Osteocyte (in vitro differentiated cells): ENCODE measurements around the gene IGFL4. TPM values are rescaled to one million over a fixed set of nuclear protein-coding genes. Genes with fewer than 3 reads are reported as not detected.

Experiments used
- DNase-seq: peaks from one replicate; pipeline ENCODE4 v3.0.0; 2021; ENCODE audit warnings: mixed read lengths; ENCODE audit not compliant: unreplicated experiment; ENCODE audit errors: extremely low spot score
- H3K27ac Mint-ChIP-seq: one replicate; pipeline ENCODE4 v1.8.0; 2021; ENCODE audit warnings: mild to moderate bottlenecking, mixed read lengths; ENCODE audit not compliant: unreplicated experiment
- H3K27me3 Mint-ChIP-seq: one replicate; pipeline ENCODE4 v1.8.0; 2021; ENCODE audit warnings: mixed read lengths; ENCODE audit not compliant: unreplicated experiment
- H3K36me3 Mint-ChIP-seq: one replicate; pipeline ENCODE4 v1.8.0; 2021; ENCODE audit warnings: mixed read lengths; ENCODE audit not compliant: unreplicated experiment
- H3K4me1 Mint-ChIP-seq: one replicate; pipeline ENCODE4 v1.8.0; 2021; ENCODE audit warnings: mixed read lengths; ENCODE audit not compliant: unreplicated experiment
- H3K4me3 Mint-ChIP-seq: one replicate; pipeline ENCODE4 v1.8.0; 2021; ENCODE audit warnings: mild to moderate bottlenecking, moderate library complexity, mixed read lengths; ENCODE audit not compliant: unreplicated experiment
- H3K9me3 Mint-ChIP-seq: one replicate; pipeline ENCODE4 v1.8.0; 2021; ENCODE audit warnings: mixed read lengths; ENCODE audit not compliant: unreplicated experiment
- microRNA-seq: library from miRNA; unstranded; fragments of <30 nt; microRNA quantifications from one replicate; pipeline ENCODE4 v1.1.0, GENCODE V29; 2020; ENCODE audit not compliant: unreplicated experiment
- total RNA-seq: library from RNA; stranded (reverse); gene quantifications from 2 replicates; pipeline ENCODE4 v1.2.1, GENCODE V29; 2021
- TF ChIP-seq, protein P1 (sequence below): fragments of 200-600 bp; sonication (generic); IDR thresholded peaks from 2 replicates; pipeline ENCODE4 v1.5.0; 2021; ENCODE audit warnings: antibody characterized with exemption, mild to moderate bottlenecking, moderate library complexity

IGFL4 gene
- total RNA-seq, 1 donor from 2014 or later: not detected

DNA sequence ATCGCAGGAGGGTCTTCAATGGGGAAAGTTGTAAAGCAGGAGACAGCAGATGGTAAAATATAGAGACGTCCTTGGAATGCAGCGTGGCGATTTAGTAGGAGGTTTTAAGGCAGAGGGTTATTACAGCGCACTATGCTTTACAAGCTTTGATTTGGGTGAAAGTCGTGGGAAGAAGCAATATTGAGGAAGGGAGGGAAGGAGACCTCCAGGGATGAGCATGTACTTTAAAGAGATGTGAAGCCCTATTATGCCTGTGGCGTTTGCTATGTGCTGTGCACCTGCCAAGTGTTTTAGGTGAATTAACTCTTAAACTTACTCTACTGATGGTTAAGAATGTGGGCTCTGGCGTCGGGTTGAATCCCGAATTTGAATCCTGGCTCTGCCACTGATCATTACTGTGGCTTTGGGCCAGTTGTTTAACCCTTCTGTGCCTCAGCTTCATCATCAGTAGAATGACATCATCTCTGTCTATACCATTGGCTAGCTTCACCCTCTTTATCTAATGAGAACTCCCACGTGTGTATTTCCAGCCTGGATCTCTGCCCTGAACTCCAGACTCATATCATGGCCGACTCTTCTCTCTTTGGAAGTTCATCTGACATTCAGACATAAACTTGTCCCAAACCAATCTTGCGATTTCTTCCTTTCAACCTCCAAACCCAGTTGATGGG is 45.0 kb downstream of the IGFL4 start:
- TF ChIP-seq, protein P1, sequence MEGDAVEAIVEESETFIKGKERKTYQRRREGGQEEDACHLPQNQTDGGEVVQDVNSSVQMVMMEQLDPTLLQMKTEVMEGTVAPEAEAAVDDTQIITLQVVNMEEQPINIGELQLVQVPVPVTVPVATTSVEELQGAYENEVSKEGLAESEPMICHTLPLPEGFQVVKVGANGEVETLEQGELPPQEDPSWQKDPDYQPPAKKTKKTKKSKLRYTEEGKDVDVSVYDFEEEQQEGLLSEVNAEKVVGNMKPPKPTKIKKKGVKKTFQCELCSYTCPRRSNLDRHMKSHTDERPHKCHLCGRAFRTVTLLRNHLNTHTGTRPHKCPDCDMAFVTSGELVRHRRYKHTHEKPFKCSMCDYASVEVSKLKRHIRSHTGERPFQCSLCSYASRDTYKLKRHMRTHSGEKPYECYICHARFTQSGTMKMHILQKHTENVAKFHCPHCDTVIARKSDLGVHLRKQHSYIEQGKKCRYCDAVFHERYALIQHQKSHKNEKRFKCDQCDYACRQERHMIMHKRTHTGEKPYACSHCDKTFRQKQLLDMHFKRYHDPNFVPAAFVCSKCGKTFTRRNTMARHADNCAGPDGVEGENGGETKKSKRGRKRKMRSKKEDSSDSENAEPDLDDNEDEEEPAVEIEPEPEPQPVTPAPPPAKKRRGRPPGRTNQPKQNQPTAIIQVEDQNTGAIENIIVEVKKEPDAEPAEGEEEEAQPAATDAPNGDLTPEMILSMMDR: no peak
- H3K4me3 Mint-ChIP-seq: no peak overlapping the region
- peaks cover 11% of the 10 kb centered on the region for H3K27me3 Mint-ChIP-seq
- H3K4me1 Mint-ChIP-seq: peaks cover 24% of the 10 kb centered on the region
- H3K27ac Mint-ChIP-seq: no peak overlapping the region
- no peak for DNase-seq
- no peaks in the 10 kb centered on the region for H3K9me3 Mint-ChIP-seq
- no peaks in the 10 kb centered on the region for H3K36me3 Mint-ChIP-seq

DNA sequence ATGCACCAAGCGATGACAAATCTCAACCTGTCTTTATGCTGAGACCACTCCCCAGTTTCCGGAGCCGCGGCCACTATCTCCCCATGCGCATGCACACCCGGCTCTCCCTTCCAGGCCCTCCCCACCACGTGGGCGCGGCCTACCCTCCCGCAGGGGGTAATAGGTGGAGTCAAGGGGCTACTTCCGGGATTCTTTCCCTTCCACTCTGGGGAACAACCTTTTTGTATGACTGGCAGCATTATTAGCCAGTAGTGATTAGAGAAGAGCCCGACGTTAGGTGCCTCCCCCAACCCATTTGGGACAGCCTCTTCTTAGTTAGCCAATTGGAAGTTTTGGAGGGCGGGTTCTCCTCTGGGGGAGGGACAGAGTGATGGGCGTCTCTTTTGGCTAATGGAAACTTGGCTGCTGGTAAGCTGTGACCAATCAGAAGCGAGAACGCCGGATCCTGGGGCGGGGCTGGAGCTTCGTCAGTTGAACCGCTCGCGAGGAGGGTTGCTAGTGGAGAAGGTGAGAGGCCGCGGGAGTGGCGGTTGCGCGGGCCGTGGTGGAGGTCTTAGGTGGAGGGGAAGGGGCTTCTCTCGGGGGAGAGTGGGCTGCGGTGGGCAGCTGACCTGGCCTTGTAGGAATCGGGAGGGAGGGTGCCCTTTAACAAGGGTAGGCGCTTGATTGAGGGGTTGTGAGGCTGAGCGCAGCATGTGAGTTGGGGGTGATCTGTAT is 45.6 kb downstream of the IGFL4 start, which contains the start of gene CCDC61:
TSS of gene CCDC61 (plus strand) at position 470 of the 717 bp plus-strand sequence. CDS start 7,552 bp downstream, outside the sequence.
- H3K36me3 Mint-ChIP-seq: no peaks in the 10 kb centered on the region
- no peaks in the 10 kb centered on the region for H3K9me3 Mint-ChIP-seq
- H3K4me1 Mint-ChIP-seq: peaks cover 19% of the 10 kb centered on the region
- H3K27ac Mint-ChIP-seq: no peak within 1 kb of the TSS
- TF ChIP-seq, protein P1: no peak
- H3K4me3 Mint-ChIP-seq: no peak within 1 kb of the TSS
- H3K27me3 Mint-ChIP-seq: peaks cover 13% of the 10 kb centered on the region
- peak; percentile 98 for DNase-seq

GRCh38 chr19:45994456-45994997 is 46.3 kb downstream of the IGFL4 start:
- Mint-ChIP-seq H3K4me1 (peaks cover 13% of the 10 kb centered on the region), H3K9me3 (no peaks in the 10 kb centered on the region), H3K27ac (no peak overlapping the region), H3K4me3 (no peak overlapping the region), H3K27me3 (peaks cover 13% of the 10 kb centered on the region), H3K36me3 (no peaks in the 10 kb centered on the region)
- no peak for DNase-seq
- TF ChIP-seq, protein P1: no peak

GRCh38 chr19:45990113-45990728 is 50.6 kb downstream of the IGFL4 start:
- Mint-ChIP-seq H3K27ac (no peak overlapping the region), H3K36me3 (no peaks in the 10 kb centered on the region), H3K4me3 (no peak overlapping the region), H3K4me1 (no peaks in the 10 kb centered on the region), H3K9me3 (no peaks in the 10 kb centered on the region), H3K27me3 (peaks cover 33% of the 10 kb centered on the region)
- TF ChIP-seq, protein P1: no peak
- DNase-seq: no peak

Small RNAs within 50 kb of the gene (microRNA-seq; reads per million reads assigned to microRNA genes)
- 107 reads per million, percentile 52 among the genes with 10 or more reads in this experiment for gene MIR769

Other genes with a start within 250 kb of the IGFL4 start
- gene DMWD, start 248.2 kb downstream of the IGFL4 start, total RNA-seq: 79.2 and 91.0 TPM in 2 replicates
- gene RSPH6A, start 225.7 kb downstream of the IGFL4 start, total RNA-seq: 0.30 and 0.42 TPM in 2 replicates
- gene SYMPK, start 177.9 kb downstream of the IGFL4 start, total RNA-seq: 67.2 and 72.1 TPM in 2 replicates
- gene FOXA3, start 176.7 kb downstream of the IGFL4 start, total RNA-seq: not detected in 2 replicates
- gene IRF2BP1, start 154.9 kb downstream of the IGFL4 start, total RNA-seq: 29.4 and 30.9 TPM in 2 replicates
- gene MYPOP, start 138.4 kb downstream of the IGFL4 start, total RNA-seq: 9.9 and 10.4 TPM in 2 replicates
- gene NANOS2, start 126.2 kb downstream of the IGFL4 start, total RNA-seq: not detected in 2 replicates
- not detected in 2 replicates for gene NOVA2, start 67.1 kb downstream of the IGFL4 start, total RNA-seq
- gene CCDC61, start 45.5 kb downstream of the IGFL4 start, total RNA-seq: 12.4 and 13.8 TPM in 2 replicates
- not detected in 2 replicates for gene PGLYRP1, start 17.9 kb downstream of the IGFL4 start, total RNA-seq
- gene IGFL3, start 83.7 kb upstream of the IGFL4 start, total RNA-seq: not detected in 2 replicates
- not detected in 2 replicates for gene IGFL2, start 107.2 kb upstream of the IGFL4 start, total RNA-seq
- gene IGFL1, start 188.7 kb upstream of the IGFL4 start, total RNA-seq: not detected in 2 replicates